ENCODE measurements around the gene SPATA24.
"Not testable (repeated sequence)": the region's sequence is repeated elsewhere in the genome, so short reads cannot be mapped to it uniquely, and the experiment has no call there.

Gene SPATA24, protein sequence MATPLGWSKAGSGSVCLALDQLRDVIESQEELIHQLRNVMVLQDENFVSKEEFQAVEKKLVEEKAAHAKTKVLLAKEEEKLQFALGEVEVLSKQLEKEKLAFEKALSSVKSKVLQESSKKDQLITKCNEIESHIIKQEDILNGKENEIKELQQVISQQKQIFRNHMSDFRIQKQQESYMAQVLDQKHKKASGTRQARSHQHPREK

GRCh38 chr5:139403787-139404483, at the start of gene SPATA24:
SPATA24 (minus strand) TSS chr5:139404089; CDS start chr5:139404060, 29 bp downstream.
- Mint-ChIP-seq H3K4me3 (peak within 1 kb of the TSS; percentile 94), H3K27ac (peak within 1 kb of the TSS; percentile 99), H3K36me3 (no peaks in the 10 kb centered on the region), H3K4me1 (peaks cover 34% of the 10 kb centered on the region), H3K9me3 (no peaks in the 10 kb centered on the region), H3K27me3 (no peaks in the 10 kb centered on the region)

DNA sequence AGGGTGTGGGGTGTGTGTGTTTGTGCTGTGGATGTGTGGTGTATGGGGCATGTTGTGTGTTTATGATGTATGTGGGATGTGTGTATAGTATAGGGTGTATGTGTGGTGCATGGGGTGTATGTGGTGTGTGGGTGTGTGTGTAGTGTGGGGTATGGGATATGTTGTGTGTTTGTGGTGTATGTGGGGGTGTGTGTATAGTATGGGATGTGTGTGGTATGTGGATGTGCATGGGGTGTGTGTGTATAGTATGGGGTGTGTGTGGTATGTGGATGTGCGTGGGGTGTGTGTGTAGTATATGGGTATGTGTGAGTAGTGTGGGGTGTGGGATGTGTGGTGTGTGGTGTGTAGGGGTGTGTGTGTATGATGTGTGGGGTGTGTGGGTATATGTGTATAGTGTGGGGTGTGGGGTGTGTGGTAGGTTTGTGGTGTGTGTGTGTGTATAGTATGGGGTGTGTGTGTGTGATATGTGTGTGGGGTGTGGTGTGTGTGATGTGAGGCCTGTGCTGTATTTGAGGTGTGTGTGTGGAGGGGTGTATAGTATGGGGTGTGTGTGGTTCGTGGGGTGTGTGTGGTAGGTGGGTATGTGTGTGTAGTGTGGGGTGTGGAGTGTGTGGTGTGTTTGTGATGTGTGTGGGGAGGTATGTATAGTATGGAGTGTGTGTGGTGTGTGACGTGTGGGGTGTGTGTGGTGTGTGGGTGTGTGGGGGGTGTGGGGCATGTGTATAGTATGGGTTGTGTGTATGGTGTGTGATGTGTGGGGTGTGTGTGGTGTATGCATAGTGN, 48.2 kb upstream of the SPATA24 start:
- H3K9me3 Mint-ChIP-seq = peaks cover under 1% of the 10 kb centered on the region
- no peak overlapping the region for H3K27ac Mint-ChIP-seq
- H3K4me3 Mint-ChIP-seq = no peak overlapping the region
- H3K36me3 Mint-ChIP-seq = peaks cover 2% of the 10 kb centered on the region
- no peaks in the 10 kb centered on the region for H3K27me3 Mint-ChIP-seq
- peaks cover 51% of the 10 kb centered on the region for H3K4me1 Mint-ChIP-seq

- H3K4me3 Mint-ChIP-seq = no peak overlapping the region
- H3K27ac Mint-ChIP-seq = no peak overlapping the region
- no peaks in the 10 kb centered on the region for H3K27me3 Mint-ChIP-seq
- peaks cover 4% of the 10 kb centered on the region for H3K9me3 Mint-ChIP-seq
- H3K36me3 Mint-ChIP-seq = peaks cover 5% of the 10 kb centered on the region
- peaks cover 52% of the 10 kb centered on the region for H3K4me1 Mint-ChIP-seq
Observed at GRCh38 chr5:139451176-139451575, 47.3 kb upstream of the SPATA24 start.

- H3K4me1 Mint-ChIP-seq = peaks cover 63% of the 10 kb centered on the region
Observed at GRCh38 chr5:139446956-139447779, 43.3 kb upstream of the SPATA24 start.

DNA sequence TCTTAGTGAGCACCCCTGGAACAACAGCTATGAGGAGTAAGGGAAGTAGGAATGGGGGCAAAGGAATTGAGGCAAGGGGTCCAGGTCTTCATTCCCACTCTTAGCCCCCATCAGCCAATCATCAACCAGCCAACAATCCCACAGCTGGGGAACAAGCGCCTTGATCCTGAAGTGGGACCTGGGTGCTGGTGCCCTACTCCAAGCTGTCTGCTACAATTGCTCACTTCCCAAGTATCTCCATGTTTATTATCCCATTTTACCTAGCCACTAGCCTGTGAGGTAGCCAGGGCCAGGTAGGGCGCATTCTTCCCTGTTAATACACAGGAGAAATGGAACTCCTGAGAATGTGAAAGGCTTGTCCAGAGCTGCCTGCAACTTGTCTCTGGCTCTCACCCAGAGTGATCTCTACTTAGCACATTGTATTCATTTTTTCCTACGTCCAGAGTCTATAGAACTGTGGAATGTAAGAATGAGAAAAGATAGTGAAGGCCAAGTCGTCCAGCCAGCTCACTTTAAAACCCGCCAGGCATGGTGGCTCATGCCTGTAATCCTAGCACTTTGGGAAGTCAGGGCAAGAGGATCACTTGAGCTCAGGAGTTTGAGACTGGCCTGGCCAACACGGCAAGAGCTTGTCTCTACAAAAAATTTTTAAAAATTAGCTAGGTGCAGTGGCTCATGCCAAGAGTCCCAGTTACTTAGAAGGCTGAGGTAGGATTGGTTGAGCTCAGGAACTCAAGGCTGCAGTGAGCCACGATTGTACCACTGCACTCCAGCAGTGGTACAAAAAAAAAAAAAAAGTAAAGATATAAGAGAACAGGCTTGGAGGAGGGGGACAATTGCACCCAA, 41.7 kb upstream of the SPATA24 start:
- Mint-ChIP-seq H3K27ac (peak overlapping the region; percentile 27), H3K4me1 (peaks cover 64% of the 10 kb centered on the region), H3K36me3 (peaks cover 5% of the 10 kb centered on the region), H3K4me3 (no peak overlapping the region), H3K9me3 (peaks cover 4% of the 10 kb centered on the region), H3K27me3 (no peaks in the 10 kb centered on the region)

More at GRCh38 chr5:139446956-139447779, 43.3 kb upstream of the SPATA24 start:
- peaks cover 4% of the 10 kb centered on the region for H3K9me3 Mint-ChIP-seq
- peak overlapping the region; percentile 61 for H3K4me3 Mint-ChIP-seq
- H3K36me3 Mint-ChIP-seq = peaks cover 5% of the 10 kb centered on the region
- peak overlapping the region; percentile 94 for H3K27ac Mint-ChIP-seq
- H3K27me3 Mint-ChIP-seq = no peaks in the 10 kb centered on the region

DNA sequence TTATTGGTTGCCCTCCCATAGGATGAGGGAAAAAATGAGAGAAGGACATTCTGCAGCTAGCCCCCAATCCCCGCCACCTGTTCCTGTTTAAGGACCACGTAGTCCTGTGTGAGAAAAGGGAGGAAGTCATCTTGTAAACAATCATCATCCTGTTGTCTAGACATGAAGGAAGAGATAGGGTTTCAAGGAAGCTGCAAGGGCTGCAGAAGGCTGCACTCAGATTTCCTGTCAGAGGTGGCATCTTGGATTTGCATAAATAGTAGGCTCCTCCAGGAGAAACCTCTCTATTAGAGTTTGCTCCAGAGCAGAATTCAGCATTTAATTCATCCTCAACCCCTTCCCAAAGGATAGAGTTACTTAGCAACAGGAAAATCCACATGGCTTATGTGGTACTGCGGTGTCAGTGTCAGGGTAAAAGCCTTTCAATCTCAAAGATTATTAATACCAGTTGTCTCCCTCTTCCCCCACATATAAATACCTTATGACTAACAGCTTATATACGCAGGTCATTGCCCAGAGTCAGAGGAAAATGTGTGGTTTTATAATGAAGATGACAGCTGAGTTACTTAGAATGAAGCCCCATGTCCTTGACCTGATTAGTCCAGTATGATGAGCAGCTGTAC, 40.1 kb upstream of the SPATA24 start:
- Mint-ChIP-seq H3K27ac (peak overlapping the region; percentile 60), H3K9me3 (peaks cover 4% of the 10 kb centered on the region), H3K27me3 (no peaks in the 10 kb centered on the region), H3K4me3 (no peak overlapping the region), H3K36me3 (peaks cover 5% of the 10 kb centered on the region), H3K4me1 (peaks cover 71% of the 10 kb centered on the region)

- peaks cover 43% of the 10 kb centered on the region for H3K4me1 Mint-ChIP-seq
Observed at GRCh38 chr5:139440416-139440815, 36.5 kb upstream of the SPATA24 start.

DNA sequence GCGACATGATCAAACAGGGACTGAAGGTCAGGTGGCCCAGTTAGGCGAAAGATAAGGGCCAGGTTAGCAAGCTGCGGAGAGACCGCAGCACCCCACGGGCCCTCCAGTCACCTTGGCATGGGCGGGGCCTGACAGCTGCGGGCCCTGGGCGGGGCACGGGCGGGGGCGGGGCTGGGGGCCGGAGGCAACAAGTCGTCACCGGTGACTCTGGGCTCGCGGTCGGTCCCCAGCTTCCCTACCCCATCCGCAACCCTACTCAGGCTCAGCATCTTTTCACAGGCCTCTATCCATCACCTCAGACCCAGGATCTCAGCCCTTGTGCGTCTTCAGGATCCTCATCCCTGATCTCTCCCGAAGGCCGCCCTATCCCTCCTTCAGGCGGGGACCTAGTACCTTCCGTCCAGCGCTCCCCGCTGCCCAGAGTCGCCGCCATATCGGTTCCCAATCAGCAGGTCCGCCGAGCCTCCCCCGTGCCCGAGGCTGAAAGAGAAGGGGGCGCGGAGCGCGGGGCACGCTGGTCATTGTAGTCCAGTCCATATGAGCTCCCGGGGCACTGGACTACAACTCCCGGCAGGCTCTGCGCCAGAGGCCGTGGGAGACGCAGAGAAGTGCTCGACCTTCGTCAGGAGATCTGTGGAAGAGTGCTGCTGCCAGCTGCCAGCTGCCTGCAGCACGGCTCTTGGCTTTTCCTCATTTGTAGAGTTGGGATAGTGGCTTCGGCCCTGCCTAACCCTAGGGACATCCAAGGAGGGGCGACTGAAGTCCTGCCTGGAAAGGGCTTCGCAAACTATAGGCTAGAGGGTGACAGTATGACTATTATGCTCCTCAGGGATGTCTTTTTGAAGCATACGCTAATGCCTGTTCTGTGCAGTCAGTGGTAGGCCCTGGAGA, 35.4 kb upstream of the SPATA24 start, which contains the start of gene DNAJC18:
Gene DNAJC18, minus strand, starts transcription at position 513 of the 891 bp plus-strand sequence. Its CDS starts 80 bp downstream, at position 433.
- Mint-ChIP-seq H3K4me1 (peaks cover 38% of the 10 kb centered on the region), H3K4me3 (peak within 1 kb of the TSS; percentile 98)

More at GRCh38 chr5:139440416-139440815, 36.5 kb upstream of the SPATA24 start:
- not testable (repeated sequence) for H3K4me3 Mint-ChIP-seq, H3K36me3 Mint-ChIP-seq, H3K27me3 Mint-ChIP-seq, H3K27ac Mint-ChIP-seq, H3K9me3 Mint-ChIP-seq

DNA sequence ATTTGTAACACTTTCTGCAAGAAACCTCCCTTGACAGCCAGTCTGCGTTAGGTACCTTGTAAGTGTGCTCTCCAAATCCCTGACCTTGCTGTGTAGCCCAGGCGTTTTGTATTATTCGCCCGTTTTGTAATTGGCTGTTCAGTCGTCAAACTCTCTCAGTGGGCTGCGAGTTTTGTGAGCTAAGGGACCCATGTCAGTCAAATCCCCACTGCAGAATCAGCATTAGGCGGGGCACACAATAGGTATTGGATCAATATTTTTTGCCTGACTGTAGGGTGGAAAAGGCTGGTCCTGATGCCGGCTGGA, 34.8 kb upstream of the SPATA24 start:
- Mint-ChIP-seq H3K4me1 (peaks cover 32% of the 10 kb centered on the region), H3K27me3 (no peaks in the 10 kb centered on the region), H3K9me3 (no peaks in the 10 kb centered on the region), H3K36me3 (peaks cover 3% of the 10 kb centered on the region), H3K27ac (peak overlapping the region; percentile 53), H3K4me3 (peak overlapping the region; percentile 98)

More for the DNA sequence above, 35.4 kb upstream of the SPATA24 start, which contains the start of gene DNAJC18:
- Mint-ChIP-seq H3K9me3 (no peaks in the 10 kb centered on the region), H3K27me3 (no peaks in the 10 kb centered on the region), H3K27ac (peak within 1 kb of the TSS; percentile 99), H3K36me3 (peaks cover 3% of the 10 kb centered on the region)

- Mint-ChIP-seq H3K4me1 (peaks cover 24% of the 10 kb centered on the region), H3K27ac (no peak overlapping the region), H3K4me3 (no peak overlapping the region), H3K27me3 (no peaks in the 10 kb centered on the region), H3K9me3 (no peaks in the 10 kb centered on the region), H3K36me3 (peaks cover 3% of the 10 kb centered on the region)
Observed at GRCh38 chr5:139435676-139436075, 31.8 kb upstream of the SPATA24 start.

GRCh38 chr5:139431706-139432105, 27.8 kb upstream of the SPATA24 start:
- Mint-ChIP-seq H3K9me3 (no peaks in the 10 kb centered on the region), H3K27ac (no peak overlapping the region), H3K27me3 (no peaks in the 10 kb centered on the region), H3K4me3 (no peak overlapping the region), H3K36me3 (peaks cover 3% of the 10 kb centered on the region), H3K4me1 (peaks cover 17% of the 10 kb centered on the region)

DNA sequence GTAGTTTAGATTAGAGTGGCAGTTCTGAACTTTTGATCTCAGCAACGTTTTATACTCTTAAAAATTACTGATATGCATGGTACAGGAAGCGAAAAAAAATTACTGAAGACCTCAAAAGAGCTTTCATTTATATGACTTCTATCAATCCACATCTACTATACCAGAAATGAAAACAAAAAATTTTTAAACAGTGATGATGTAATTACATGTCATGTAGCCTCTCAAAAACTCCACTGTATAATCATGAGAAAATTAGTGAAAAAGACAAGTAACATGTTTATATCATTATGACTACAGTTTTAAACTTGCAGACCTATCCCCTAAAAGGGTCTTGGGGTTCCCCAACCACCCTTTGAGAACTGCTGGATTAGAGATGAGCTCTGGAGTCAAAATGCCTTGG, 26.1 kb upstream of the SPATA24 start:
- Mint-ChIP-seq H3K4me1 (peaks cover 17% of the 10 kb centered on the region), H3K4me3 (peak overlapping the region; percentile 1), H3K27ac (peak overlapping the region; percentile 55), H3K36me3 (peaks cover 3% of the 10 kb centered on the region), H3K9me3 (no peaks in the 10 kb centered on the region), H3K27me3 (no peaks in the 10 kb centered on the region)

- Mint-ChIP-seq H3K9me3 (no peaks in the 10 kb centered on the region), H3K4me1 (peaks cover 22% of the 10 kb centered on the region), H3K27ac (no peak overlapping the region), H3K27me3 (no peaks in the 10 kb centered on the region), H3K36me3 (peaks cover 7% of the 10 kb centered on the region), H3K4me3 (no peak overlapping the region)
Observed at GRCh38 chr5:139426203-139426885, 22.5 kb upstream of the SPATA24 start.
